Measurements from ENCODE around the gene TAF6.
"Not testable (repeated sequence)": the region's sequence is repeated elsewhere in the genome, so short reads cannot be mapped to it uniquely, and the experiment has no call there.

The TAF6 gene

GRCh38 chr7:100152404-100152803, 33.2 kb upstream of the TAF6 start:
- DNase-seq = no peak

- peak; percentile 99 for DNase-seq
Measured at GRCh38 chr7:100148559-100149328, 29.6 kb upstream of the TAF6 start, which contains the start of gene LAMTOR4. TSS of gene LAMTOR4 (plus strand) at chr7:100148918. CDS start at chr7:100148973, 55 bp downstream.

- DNase-seq = no peak
Measured at GRCh38 chr7:100148225-100148558, 29.0 kb upstream of the TAF6 start.

- no peak for DNase-seq
Measured at GRCh38 chr7:100147278-100147677, 28.1 kb upstream of the TAF6 start.

GRCh38 chr7:100146350-100146749, 27.2 kb upstream of the TAF6 start:
- peak; percentile 38 for DNase-seq

- no peak for DNase-seq
Measured at GRCh38 chr7:100142461-100142860, 23.3 kb upstream of the TAF6 start.

GRCh38 chr7:100141555-100141949, 22.4 kb upstream of the TAF6 start:
- no peak for DNase-seq

- no peak for DNase-seq
Measured at GRCh38 chr7:100137851-100138760, 18.9 kb upstream of the TAF6 start.

- peak; percentile 64 for DNase-seq
Measured at GRCh38 chr7:100132697-100133151, 13.6 kb upstream of the TAF6 start.

- no peak for DNase-seq
Measured at GRCh38 chr7:100132126-100132525, 13.0 kb upstream of the TAF6 start.

GRCh38 chr7:100130608-100131453, 11.7 kb upstream of the TAF6 start:
- no peak for DNase-seq

GRCh38 chr7:100130220-100130607, 11.1 kb upstream of the TAF6 start:
- not testable (repeated sequence) for DNase-seq

- DNase-seq = no peak
Measured at GRCh38 chr7:100128637-100128963, 9.4 kb upstream of the TAF6 start.

GRCh38 chr7:100127866-100128636, 8.9 kb upstream of the TAF6 start:
- DNase-seq = no peak

- DNase-seq = peak; percentile 88
Measured at GRCh38 chr7:100126931-100127865, 8.0 kb upstream of the TAF6 start, which contains the start of gene MBLAC1. TSS of gene MBLAC1 (plus strand) at chr7:100126967. CDS start at chr7:100127396, 429 bp downstream.

- DNase-seq = no peak
Measured at GRCh38 chr7:100126239-100126930, 7.2 kb upstream of the TAF6 start.

GRCh38 chr7:100124301-100125230, 5.4 kb upstream of the TAF6 start:
- no peak for DNase-seq

GRCh38 chr7:100122568-100122967, 3.4 kb upstream of the TAF6 start:
- no peak for DNase-seq

GRCh38 chr7:100122067-100122466, 2.9 kb upstream of the TAF6 start:
- DNase-seq = no peak
